ENCODE results near the gene PHEX.

The PHEX gene

DNA sequence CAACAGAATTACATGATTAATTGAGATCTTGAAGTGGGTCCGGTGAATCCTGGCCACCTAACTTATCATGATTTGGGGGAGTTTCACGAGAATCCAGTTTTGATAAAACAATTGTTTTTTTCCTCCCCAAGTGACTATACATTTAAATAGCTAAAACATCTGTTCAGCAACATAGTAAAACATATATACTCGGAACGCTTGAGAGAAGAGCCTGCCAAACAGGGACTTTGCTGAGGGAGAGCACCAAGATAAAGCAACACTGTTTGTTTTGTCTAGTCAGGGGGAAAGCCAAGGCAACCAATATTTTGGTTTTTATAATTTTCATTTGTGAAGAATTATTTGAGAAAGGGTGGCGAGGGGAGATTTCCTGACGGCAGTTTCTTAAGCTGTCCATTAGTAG lies 381 bp downstream of the PHEX start:
- H3K36me3 ChIP-seq (ENCODE audit: insufficient read depth, low read length): no peaks in the 10 kb centered on the region
- H3K4me3 ChIP-seq: no peak overlapping the region
- no peak overlapping the region for H3K9ac ChIP-seq (ENCODE audit: insufficient read length)
- H3K27ac ChIP-seq: no peak overlapping the region
- no peak for TF ChIP-seq FOXP2 (optimal IDR thresholded peaks at IDR 0.05; ENCODE audit: control extremely low read depth, extremely low read length, insufficient read depth)
- no peak for TF ChIP-seq EZH2 (IDR thresholded peaks at IDR 0.05)
- TF ChIP-seq POLR2AphosphoS5 (IDR thresholded peaks at IDR 0.05; ENCODE audit: borderline replicate concordance, low read depth, low read length): no peak
- H3K9me3 ChIP-seq (ENCODE audit: low read depth, low read length): no peaks in the 10 kb centered on the region
- DNase-seq (ENCODE audit: low read depth, low spot score): no peak

DNA sequence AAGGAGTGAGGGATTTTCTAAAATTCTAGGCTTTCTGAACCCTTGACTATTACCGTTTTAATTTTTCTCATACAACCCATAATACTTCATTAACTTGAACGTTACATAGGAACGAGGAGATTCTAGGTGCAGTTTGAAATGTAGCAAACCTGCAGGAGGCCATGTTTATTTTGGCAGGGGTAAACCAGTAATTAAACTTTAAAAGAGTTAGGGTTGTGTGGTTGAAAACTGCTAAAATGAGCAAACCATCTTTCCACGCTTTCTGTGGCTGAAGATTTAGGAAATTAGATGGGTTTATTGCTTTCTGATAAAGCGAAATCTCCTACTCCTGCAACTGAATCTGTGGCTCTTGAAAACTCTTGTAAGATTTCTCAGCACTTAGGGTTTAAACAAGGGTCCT lies 1.7 kb downstream of the PHEX start:
- H3K27ac ChIP-seq: no peak overlapping the region
- H3K36me3 ChIP-seq (ENCODE audit: insufficient read depth, low read length): no peaks in the 10 kb centered on the region
- TF ChIP-seq POLR2AphosphoS5 (IDR thresholded peaks at IDR 0.05; ENCODE audit: borderline replicate concordance, low read depth, low read length): no peak
- TF ChIP-seq FOXP2 (optimal IDR thresholded peaks at IDR 0.05; ENCODE audit: control extremely low read depth, extremely low read length, insufficient read depth): no peak
- TF ChIP-seq EZH2 (IDR thresholded peaks at IDR 0.05): no peak
- H3K9ac ChIP-seq (ENCODE audit: insufficient read length): no peak overlapping the region
- no peak overlapping the region for H3K4me3 ChIP-seq
- H3K9me3 ChIP-seq (ENCODE audit: low read depth, low read length): no peaks in the 10 kb centered on the region
- no peak for DNase-seq (ENCODE audit: low read depth, low spot score)

GRCh38 chrX:22035236-22035635 lies 3.1 kb downstream of the PHEX start:
- no peak for DNase-seq (ENCODE audit: low read depth, low spot score)
- H3K36me3 ChIP-seq (ENCODE audit: insufficient read depth, low read length): no peaks in the 10 kb centered on the region
- H3K9me3 ChIP-seq (ENCODE audit: low read depth, low read length): no peaks in the 10 kb centered on the region
- H3K9ac ChIP-seq (ENCODE audit: insufficient read length): no peak overlapping the region
- H3K4me3 ChIP-seq: no peak overlapping the region
- no peak overlapping the region for H3K27ac ChIP-seq
- TF ChIP-seq FOXP2 (optimal IDR thresholded peaks at IDR 0.05; ENCODE audit: control extremely low read depth, extremely low read length, insufficient read depth): no peak
- no peak for TF ChIP-seq EZH2 (IDR thresholded peaks at IDR 0.05)
- no peak for TF ChIP-seq POLR2AphosphoS5 (IDR thresholded peaks at IDR 0.05; ENCODE audit: borderline replicate concordance, low read depth, low read length)

DNA sequence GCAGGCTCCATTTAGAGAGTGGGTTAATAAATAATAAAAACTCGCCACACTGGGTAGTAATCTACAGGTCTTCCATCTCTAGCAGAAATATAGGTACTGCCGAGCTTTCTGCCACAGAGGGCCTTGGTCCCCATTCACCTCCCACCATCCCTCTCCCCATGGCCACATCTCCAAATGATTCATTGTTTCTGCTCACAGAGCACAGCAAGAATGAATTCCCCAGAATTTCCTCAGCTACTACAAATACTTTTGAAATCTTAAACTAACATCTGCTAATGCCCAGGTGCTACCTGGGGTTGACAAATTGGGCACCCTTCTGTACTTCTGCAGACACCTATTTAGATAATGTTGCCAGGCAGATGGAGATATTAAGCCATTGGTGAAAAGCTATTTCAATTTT lies 5.1 kb downstream of the PHEX start:
- H3K9me3 ChIP-seq (ENCODE audit: low read depth, low read length): no peaks in the 10 kb centered on the region
- DNase-seq (ENCODE audit: low read depth, low spot score): no peak
- H3K9ac ChIP-seq (ENCODE audit: insufficient read length): no peak overlapping the region
- no peak overlapping the region for H3K27ac ChIP-seq
- no peak overlapping the region for H3K4me3 ChIP-seq
- H3K36me3 ChIP-seq (ENCODE audit: insufficient read depth, low read length): no peaks in the 10 kb centered on the region
- no peak for TF ChIP-seq EZH2 (IDR thresholded peaks at IDR 0.05)

- Histone ChIP-seq H3K27ac (no peak overlapping the region), H3K9ac (ENCODE audit: insufficient read length) (no peak overlapping the region), H3K9me3 (ENCODE audit: low read depth, low read length) (no peaks in the 10 kb centered on the region), H3K4me3 (no peak overlapping the region), H3K36me3 (ENCODE audit: insufficient read depth, low read length) (no peaks in the 10 kb centered on the region)
- no peak for DNase-seq (ENCODE audit: low read depth, low spot score)
- TF ChIP-seq FOXP2 (optimal IDR thresholded peaks at IDR 0.05; ENCODE audit: control extremely low read depth, extremely low read length, insufficient read depth) (no peak), EZH2 (IDR thresholded peaks at IDR 0.05) (no peak), POLR2AphosphoS5 (IDR thresholded peaks at IDR 0.05; ENCODE audit: borderline replicate concordance, low read depth, low read length) (no peak)
These were observed 5.9 kb downstream of the PHEX start for GRCh38 chrX:22037911-22038537.

- no peaks in the 10 kb centered on the region for H3K36me3 ChIP-seq (ENCODE audit: insufficient read depth, low read length)
- H3K27ac ChIP-seq: no peak overlapping the region
- no peak for DNase-seq (ENCODE audit: low read depth, low spot score)
- H3K9me3 ChIP-seq (ENCODE audit: low read depth, low read length): no peaks in the 10 kb centered on the region
- no peak overlapping the region for H3K4me3 ChIP-seq
- TF ChIP-seq FOXP2 (optimal IDR thresholded peaks at IDR 0.05; ENCODE audit: control extremely low read depth, extremely low read length, insufficient read depth) (no peak), EZH2 (IDR thresholded peaks at IDR 0.05) (no peak), POLR2AphosphoS5 (IDR thresholded peaks at IDR 0.05; ENCODE audit: borderline replicate concordance, low read depth, low read length) (no peak)
- no peak overlapping the region for H3K9ac ChIP-seq (ENCODE audit: insufficient read length)
These were observed 7.4 kb downstream of the PHEX start for GRCh38 chrX:22039541-22039940.

GRCh38 chrX:22040184-22040583 lies 8.1 kb downstream of the PHEX start:
- H3K9ac ChIP-seq (ENCODE audit: insufficient read length): no peak overlapping the region
- DNase-seq (ENCODE audit: low read depth, low spot score): no peak
- no peak overlapping the region for H3K27ac ChIP-seq
- no peaks in the 10 kb centered on the region for H3K36me3 ChIP-seq (ENCODE audit: insufficient read depth, low read length)
- TF ChIP-seq EZH2 (IDR thresholded peaks at IDR 0.05) (no peak), FOXP2 (optimal IDR thresholded peaks at IDR 0.05; ENCODE audit: control extremely low read depth, extremely low read length, insufficient read depth) (no peak), POLR2AphosphoS5 (IDR thresholded peaks at IDR 0.05; ENCODE audit: borderline replicate concordance, low read depth, low read length) (no peak)
- H3K4me3 ChIP-seq: no peak overlapping the region
- no peaks in the 10 kb centered on the region for H3K9me3 ChIP-seq (ENCODE audit: low read depth, low read length)

DNA sequence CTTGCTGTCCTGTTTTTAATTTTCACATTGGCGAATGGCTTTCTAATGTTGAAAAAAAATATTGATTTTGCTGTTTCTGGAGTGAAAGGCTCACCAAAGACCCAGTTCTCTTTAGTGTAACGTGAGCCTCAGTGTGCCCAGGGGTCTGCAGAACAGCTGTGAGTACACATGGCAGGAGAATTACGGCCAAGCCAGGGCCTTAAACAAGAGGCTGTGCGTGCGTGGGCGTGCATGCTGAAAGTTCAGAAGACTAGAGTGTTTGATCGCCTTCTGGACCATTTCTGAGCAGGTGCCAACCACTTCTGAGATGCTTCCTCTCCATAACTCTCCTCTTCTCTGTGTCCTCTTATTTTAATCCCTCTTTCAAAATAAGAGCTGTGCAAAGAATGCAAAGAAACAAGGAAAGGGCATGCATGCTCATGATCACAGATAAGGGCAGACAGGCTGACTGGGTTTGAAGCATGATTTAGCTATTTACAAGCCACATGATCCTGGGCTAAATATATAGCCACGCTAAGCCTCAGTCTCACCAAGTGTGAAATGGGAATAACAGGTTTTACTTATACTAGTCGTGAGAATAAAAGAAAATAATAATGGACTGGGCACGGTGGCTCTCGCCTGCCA lies 9.9 kb downstream of the PHEX start:
- no peak overlapping the region for H3K4me3 ChIP-seq
- no peak for DNase-seq (ENCODE audit: low read depth, low spot score)
- no peak overlapping the region for H3K9ac ChIP-seq (ENCODE audit: insufficient read length)
- H3K36me3 ChIP-seq (ENCODE audit: insufficient read depth, low read length): no peaks in the 10 kb centered on the region
- TF ChIP-seq EZH2 (IDR thresholded peaks at IDR 0.05) (no peak), POLR2AphosphoS5 (IDR thresholded peaks at IDR 0.05; ENCODE audit: borderline replicate concordance, low read depth, low read length) (no peak), FOXP2 (optimal IDR thresholded peaks at IDR 0.05; ENCODE audit: control extremely low read depth, extremely low read length, insufficient read depth) (no peak)
- no peaks in the 10 kb centered on the region for H3K9me3 ChIP-seq (ENCODE audit: low read depth, low read length)
- no peak overlapping the region for H3K27ac ChIP-seq

DNA sequence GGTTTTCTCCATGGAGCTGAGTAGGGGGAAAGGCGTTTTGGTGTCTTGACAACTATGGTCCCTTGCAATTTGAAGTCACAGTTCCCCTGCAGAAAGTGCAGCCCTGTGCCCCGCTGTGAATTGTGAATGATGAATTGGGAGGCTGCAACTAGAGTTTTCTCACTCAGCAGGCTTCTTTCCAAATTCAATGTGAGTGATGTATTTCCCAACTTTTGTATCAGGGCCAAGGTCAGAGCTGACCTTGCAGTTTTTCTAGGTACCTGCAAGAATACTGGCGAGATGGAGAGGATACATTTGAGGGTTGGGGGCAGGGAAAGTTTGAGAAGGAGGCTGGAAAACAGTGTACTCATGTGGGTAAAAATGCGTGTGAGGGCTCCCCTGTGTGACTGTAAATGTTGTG lies 11.7 kb downstream of the PHEX start:
- Histone ChIP-seq H3K9ac (ENCODE audit: insufficient read length) (no peak overlapping the region), H3K4me3 (no peak overlapping the region), H3K9me3 (ENCODE audit: low read depth, low read length) (no peaks in the 10 kb centered on the region), H3K27ac (no peak overlapping the region), H3K36me3 (ENCODE audit: insufficient read depth, low read length) (no peaks in the 10 kb centered on the region)
- DNase-seq (ENCODE audit: low read depth, low spot score): no peak
- TF ChIP-seq EZH2 (IDR thresholded peaks at IDR 0.05) (no peak), FOXP2 (optimal IDR thresholded peaks at IDR 0.05; ENCODE audit: control extremely low read depth, extremely low read length, insufficient read depth) (no peak)
